22Rv1 (cell line): ENCODE results near the gene TRPV2.

Source experiments
- ZFX ChIP-seq: fragments of 450-650 bp; IDR thresholded peaks from 2 replicates; pipeline ENCODE4 v1.6.1; 2017; ENCODE audit warnings: antibody characterized with exemption, borderline replicate concordance
- TF ChIP-seq, protein P1 (sequence below): fragments of 450-650 bp; IDR thresholded peaks from 2 replicates; pipeline ENCODE4 v1.5.1; 2017; ENCODE audit warnings: mild to moderate bottlenecking

DNA sequence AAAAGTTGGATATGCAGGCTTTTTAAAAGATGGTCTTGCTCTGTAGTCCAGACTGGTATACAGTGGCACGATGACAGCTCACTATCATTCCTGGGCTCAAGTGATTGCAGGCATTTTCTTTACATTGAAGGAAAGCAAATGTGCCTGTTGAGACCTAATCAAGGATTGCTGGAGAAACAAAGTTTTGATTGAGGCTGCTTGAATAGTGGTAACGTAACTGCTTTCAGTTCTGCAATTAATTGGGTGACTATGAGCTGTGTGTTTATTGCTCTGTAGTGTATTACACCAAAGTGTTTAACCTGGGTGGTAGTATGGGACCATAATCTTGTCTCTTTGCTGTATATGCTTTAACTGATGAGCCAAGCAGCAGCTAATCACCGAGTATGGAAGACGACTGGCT, 32.2 kb upstream of the TRPV2 start:
- TF ChIP-seq, protein P1, sequence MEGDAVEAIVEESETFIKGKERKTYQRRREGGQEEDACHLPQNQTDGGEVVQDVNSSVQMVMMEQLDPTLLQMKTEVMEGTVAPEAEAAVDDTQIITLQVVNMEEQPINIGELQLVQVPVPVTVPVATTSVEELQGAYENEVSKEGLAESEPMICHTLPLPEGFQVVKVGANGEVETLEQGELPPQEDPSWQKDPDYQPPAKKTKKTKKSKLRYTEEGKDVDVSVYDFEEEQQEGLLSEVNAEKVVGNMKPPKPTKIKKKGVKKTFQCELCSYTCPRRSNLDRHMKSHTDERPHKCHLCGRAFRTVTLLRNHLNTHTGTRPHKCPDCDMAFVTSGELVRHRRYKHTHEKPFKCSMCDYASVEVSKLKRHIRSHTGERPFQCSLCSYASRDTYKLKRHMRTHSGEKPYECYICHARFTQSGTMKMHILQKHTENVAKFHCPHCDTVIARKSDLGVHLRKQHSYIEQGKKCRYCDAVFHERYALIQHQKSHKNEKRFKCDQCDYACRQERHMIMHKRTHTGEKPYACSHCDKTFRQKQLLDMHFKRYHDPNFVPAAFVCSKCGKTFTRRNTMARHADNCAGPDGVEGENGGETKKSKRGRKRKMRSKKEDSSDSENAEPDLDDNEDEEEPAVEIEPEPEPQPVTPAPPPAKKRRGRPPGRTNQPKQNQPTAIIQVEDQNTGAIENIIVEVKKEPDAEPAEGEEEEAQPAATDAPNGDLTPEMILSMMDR, result no peak
- TF ChIP-seq ZFX, result no peak
